DMS153 (cell line): Measurements from ENCODE around the gene FADD.

ENCODE experiments used
- DNase-seq: peaks from one replicate; lab custom pipeline; 2025; lab: John Stamatoyannopoulos, UW

Gene FADD

DNA sequence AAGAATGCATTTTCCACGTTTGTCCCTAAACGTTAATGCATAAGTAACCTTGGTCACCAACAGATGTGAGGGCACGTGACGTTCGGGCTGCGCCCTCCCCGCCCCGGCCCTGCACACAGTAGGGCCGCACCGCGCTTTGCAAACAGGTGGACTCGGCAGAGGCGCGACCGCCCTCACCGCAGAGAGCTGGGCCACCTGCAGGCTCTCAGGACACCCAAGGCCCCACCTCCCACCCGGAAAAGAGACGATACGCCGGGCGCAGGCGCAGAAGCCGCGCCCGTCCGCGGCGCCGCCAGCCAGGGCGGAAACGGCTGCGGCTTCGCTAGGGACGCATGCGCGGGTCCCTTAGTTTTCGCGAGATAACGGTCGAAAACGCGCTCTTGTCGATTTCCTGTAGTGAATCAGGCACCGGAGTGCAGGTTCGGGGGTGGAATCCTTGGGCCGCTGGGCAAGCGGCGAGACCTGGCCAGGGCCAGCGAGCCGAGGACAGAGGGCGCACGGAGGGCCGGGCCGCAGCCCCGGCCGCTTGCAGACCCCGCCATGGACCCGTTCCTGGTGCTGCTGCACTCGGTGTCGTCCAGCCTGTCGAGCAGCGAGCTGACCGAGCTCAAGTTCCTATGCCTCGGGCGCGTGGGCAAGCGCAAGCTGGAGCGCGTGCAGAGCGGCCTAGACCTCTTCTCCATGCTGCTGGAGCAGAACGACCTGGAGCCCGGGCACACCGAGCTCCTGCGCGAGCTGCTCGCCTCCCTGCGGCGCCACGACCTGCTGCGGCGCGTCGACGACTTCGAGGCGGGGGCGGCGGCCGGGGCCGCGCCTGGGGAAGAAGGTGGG, at the start of gene FADD:
TSS of gene FADD (plus strand) at position 377 of the 831 bp plus-strand sequence. CDS start at position 541, 164 bp downstream.
- peak; percentile 89 for DNase-seq

- no peak for DNase-seq
These were observed 47.7 kb upstream of the FADD start for GRCh38 chr11:70155386-70155785.

GRCh38 chr11:70156291-70157037, 46.6 kb upstream of the FADD start:
- DNase-seq = no peak

- no peak for DNase-seq
These were observed 44.9 kb upstream of the FADD start for GRCh38 chr11:70158201-70158600.

- DNase-seq = no peak
These were observed 44.2 kb upstream of the FADD start for GRCh38 chr11:70158757-70159389.

GRCh38 chr11:70159627-70160570, 43.2 kb upstream of the FADD start:
- no peak for DNase-seq

GRCh38 chr11:70161043-70161625, 42.0 kb upstream of the FADD start:
- no peak for DNase-seq

DNA sequence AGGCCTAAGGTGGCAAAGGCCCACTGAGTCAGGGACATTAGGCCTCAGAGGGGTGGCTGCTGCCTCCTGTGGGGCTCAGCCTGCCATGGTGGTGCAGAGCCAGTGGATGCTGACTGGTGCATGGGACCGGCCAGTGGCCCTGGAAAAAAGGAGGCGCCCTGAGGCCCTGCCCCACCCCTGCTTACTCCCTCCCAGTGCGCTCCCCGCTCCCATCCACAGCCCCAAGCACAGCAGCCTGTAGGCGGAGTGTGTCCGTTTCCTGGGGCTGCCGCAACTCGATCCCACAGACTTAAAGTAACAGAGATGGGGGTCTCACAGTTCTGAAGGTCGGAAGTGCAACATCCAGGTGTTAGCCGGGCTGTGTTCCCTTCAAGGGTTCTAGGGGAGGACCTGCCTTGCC, 38.4 kb upstream of the FADD start:
- no peak for DNase-seq

DNA sequence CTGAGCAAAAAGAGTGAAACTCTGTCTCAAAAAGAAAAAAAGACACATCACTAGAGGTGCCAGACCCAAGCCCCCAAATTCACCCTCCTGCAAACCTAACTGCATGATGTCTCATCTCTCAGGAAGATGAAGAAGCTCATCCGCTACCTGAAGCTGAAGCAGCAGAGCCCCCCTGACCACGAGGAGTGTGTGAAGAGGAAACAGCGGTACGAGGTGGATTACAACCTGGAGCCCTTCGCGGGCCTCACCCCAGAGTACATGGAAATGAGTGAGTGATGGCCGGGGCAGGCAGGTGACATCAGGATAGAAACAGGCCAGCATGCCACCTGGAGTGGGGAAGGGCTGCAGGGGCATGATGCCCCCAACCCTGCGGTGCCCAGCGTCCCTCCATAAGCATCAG, 36.0 kb upstream of the FADD start:
- no peak for DNase-seq

GRCh38 chr11:70167723-70168404, 35.2 kb upstream of the FADD start:
- DNase-seq = no peak

- no peak for DNase-seq
These were observed 34.7 kb upstream of the FADD start for GRCh38 chr11:70168405-70168754.

- no peak for DNase-seq
These were observed 34.0 kb upstream of the FADD start for GRCh38 chr11:70169127-70169526.

DNA sequence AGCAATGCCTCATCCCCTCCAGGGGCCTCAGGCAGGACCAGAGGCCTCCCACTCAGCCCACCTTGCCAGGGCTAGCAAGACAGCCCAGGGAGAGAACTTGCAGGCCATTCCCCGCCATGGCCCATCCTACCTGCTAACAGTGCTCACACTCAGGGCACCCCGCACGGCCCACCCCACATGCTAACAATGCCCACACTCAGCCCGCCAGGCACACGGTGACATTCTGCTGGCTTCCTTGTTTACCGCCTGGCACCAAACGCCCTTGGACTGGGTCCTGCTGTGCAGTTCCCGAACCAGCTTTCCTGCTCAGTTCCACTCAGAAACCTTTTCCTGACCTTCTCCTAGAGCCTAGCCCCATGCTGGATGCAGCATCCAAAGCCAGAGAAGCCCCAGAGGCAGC, 33.5 kb upstream of the FADD start:
- DNase-seq = no peak

DNA sequence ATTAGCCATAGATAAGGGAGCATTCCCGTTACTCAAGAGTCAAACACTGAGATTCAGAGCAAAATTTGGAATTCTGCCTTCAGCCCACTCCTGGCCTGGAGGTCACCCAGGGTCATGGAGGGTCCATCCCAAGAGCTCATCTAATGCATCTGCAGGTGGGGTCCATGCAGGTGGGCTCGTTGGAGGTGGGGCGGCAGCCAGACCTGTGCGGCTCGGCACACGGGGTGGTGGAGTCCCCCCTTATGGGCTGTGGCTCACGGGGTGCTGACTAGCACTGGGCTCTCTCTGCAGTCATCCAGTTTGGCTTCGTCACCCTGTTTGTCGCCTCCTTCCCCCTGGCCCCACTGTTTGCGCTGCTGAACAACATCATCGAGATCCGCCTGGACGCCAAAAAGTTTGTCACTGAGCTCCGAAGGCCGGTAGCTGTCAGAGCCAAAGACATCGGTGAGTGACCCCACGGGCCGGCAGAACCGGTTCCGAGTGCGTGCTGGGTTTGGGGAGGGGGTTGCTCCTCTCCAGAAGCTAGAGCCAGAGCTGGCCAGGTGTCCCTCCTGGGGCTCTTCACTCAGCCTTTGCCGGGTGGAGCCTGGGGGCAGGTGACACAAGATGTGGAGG, 32.4 kb upstream of the FADD start:
- no peak for DNase-seq

DNA sequence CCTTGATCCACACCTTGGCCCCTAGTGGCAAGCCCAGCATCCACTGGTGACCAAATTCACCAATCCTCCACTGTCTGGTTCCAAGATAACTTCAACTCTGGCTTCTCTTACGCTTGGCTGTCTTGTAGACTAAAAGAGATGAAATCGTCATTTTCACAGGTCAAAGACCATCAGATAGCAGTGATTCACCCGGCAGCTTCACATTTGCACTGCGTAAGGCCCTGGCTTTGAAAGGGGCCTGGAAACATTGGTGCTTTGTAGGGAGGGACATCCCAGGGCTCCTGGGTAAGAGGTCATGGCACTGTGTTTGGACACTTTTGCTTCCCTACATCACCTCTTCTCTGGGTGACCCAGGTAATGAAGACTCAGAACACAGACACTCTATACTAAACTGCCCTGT, 30.1 kb upstream of the FADD start:
- DNase-seq = no peak

GRCh38 chr11:70174547-70175235, 28.4 kb upstream of the FADD start:
- peak; percentile 48 for DNase-seq

DNA sequence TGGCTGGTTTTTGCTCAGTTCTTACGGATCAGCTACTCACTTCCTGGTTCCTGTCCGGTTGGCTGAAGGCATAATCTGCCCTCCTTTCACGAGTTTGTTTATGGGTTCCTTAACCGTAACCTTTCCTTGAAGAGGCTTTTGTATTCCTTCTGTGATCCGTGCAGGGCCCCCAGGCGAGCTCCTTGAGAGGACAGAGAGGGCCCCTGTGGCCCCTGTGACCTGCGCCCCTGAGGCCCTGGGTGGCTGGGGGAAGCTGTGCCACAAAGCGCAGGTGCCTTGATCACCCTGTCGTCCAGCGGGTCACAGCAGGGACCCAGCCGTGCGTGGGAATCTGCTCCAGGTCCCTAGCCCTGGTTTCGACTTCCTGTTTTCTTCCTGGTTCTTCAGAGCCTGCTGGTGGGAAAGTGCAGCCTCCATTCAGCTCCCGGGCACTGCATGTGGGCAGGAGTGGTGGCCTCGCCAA, 27.8 kb upstream of the FADD start:
- DNase-seq = no peak

DNA sequence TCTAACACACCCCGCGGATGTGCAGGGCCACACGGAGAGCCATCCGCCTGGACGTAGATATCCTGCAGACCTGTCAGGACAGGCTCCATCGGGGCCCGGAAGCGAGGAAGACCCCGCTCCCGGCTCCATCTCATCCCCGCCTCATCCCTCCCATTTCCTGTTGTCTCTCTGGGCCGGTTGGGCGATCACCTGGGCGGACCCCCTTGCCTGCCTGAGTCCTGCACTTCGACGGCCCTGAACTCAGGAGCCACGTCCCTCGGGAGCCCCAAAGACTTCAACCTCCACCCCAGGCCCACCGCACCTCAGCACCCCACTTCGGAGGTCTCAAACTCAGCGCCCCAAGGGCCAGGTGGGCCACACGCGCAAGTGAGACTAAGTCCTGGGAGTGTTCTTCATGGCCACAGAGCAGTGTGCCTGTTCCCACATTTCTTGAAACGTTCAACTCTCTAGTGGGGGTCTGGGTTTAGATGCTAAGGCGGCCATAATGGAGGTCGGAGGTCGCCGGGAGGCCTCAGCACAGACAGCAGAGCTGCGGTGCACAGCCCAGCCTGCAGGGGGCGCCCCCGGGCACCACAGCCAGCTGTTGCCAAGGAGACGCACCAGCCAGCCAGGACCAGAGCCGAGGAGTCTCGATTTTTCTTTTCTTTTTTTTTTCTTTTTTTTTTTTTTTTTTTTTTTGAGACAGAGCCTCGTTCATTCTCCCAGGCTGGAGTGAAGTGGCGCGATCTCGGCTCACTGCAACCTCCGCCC, 26.0 kb upstream of the FADD start:
- no peak for DNase-seq

DNA sequence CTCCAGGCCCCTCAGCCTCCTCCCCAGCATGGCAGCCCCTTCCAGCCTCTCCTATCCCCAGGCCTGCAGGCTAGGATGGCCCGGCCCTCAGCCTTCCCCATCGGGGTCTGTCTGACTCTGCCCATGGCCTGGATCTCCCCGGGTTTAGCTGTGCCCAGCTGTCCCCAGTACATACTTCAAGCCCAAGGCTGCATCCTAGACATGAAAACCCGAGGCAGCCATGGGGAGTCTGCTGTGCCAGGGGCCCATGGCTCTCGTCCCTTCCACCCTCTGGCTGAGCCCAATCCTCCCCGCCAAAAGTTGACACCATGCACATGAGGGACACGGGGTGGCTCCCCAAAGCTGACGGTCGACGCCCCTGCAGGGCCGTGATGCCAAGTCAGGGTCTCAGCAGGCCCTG, 22.2 kb upstream of the FADD start:
- DNase-seq = no peak
